ENCODE data around the gene MAT2A. TPM values are rescaled to one million over a fixed set of nuclear protein-coding genes. Genes with fewer than 3 reads are reported as not detected.
"Not testable (repeated sequence)": the region's sequence is repeated elsewhere in the genome, so short reads cannot be mapped to it uniquely, and the experiment has no call there.

MAT2A gene
- total RNA-seq, 2 experiments from 2014 or later, result 368 to 384 TPM

DNA sequence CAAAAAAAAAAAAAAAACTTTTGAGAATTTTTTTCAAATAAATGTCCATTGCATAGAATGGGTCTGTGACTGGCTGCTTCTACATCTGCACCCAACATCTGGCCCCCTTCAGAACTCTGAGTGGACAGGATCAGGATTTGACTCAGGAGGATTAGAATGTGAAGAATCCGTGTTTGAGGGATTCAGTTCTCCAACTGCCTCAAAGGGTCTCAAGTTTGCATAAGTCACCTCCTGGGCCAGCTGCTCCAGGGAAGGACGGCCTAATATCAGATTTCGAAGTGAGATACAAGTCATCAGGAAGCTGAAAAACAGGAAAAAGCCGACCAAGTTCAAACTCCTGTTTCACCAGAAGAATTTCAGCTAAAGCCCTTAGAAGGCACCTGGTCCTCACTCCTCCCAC is 10.9 kb downstream of the MAT2A start:
- H3K4me1 Mint-ChIP-seq, result peaks cover 2% of the 10 kb centered on the region
- H3K27me3 Mint-ChIP-seq, result no peaks in the 10 kb centered on the region
- H3K27ac Mint-ChIP-seq, result no peak overlapping the region
- no peak for DNase-seq
- no peak overlapping the region for H3K4me3 Mint-ChIP-seq
- peaks cover 10% of the 10 kb centered on the region for H3K36me3 Mint-ChIP-seq
- H3K9me3 Mint-ChIP-seq, result no peaks in the 10 kb centered on the region

DNA sequence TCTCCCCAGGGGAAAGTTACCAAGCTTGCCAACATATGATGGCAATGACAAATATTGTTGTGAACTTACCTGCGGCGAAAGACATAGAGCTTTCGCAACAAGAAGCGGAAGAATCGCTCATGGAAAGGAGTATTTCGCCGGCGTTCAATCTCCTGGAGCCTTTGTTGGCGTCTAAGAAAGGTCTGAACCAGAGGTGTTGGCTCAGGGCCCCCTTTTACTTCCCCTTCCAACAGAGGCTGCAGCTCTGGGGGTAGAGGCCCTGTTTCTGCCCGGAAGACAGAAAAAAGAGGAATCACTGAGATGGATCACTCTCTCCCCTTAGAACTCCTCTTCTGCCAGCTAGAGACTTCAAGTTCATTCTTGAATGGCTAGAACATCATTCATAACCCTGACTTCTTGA is 11.5 kb downstream of the MAT2A start:
- no peak for DNase-seq
- Mint-ChIP-seq H3K27me3 (no peaks in the 10 kb centered on the region), H3K36me3 (peaks cover 6% of the 10 kb centered on the region), H3K9me3 (no peaks in the 10 kb centered on the region), H3K4me3 (no peak overlapping the region), H3K4me1 (no peaks in the 10 kb centered on the region), H3K27ac (no peak overlapping the region)

DNA sequence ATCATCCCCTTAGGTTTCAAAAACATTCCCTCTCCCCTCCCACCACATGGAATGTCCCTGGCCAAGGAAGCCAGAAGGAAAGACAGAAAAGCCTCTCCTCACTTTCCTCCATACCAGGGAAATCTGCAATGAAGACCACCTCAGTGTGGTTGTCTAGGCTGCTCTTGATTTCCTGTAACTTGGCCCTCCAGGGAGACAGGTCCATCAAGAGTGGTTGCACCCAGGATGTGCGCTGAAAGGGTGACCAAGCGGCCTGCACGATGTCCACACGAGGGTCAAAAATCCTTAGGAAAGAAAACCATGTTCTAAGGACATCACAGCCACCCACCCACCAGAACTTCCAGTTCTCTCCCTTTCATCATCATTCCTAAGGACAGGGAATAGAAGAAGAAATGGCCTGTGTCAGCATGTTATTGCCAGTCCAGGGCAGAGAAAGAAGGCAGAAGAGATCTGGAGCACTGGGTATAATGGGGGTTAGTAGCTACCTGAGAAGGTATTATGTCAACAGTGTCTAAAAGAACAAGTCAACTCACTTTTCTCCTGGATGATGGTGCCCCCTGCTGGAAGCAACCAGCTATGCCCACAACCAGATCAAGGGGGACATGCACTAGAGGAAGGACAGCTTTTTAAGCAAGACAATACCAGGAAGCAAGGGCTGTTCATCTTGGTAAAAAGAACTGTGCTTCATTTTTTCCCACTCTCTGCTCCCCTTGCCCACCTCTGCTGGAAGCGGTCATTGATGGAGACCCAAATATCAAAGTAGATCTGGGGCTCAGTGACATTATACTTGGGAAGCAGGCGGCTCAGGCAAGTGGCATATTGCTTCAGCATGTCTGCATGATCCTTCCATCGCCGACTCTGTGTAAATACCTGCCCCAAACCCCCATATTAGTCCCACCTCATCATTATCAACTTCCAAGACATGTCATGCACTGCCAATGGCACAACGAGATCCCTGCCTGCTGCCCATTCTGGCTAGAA is 13.0 kb downstream of the MAT2A start:
- no peak overlapping the region for H3K27ac Mint-ChIP-seq
- H3K4me1 Mint-ChIP-seq, result no peaks in the 10 kb centered on the region
- H3K27me3 Mint-ChIP-seq, result no peaks in the 10 kb centered on the region
- H3K36me3 Mint-ChIP-seq, result peaks cover 8% of the 10 kb centered on the region
- H3K4me3 Mint-ChIP-seq, result no peak overlapping the region
- no peaks in the 10 kb centered on the region for H3K9me3 Mint-ChIP-seq
- DNase-seq, result peak; percentile 78

DNA sequence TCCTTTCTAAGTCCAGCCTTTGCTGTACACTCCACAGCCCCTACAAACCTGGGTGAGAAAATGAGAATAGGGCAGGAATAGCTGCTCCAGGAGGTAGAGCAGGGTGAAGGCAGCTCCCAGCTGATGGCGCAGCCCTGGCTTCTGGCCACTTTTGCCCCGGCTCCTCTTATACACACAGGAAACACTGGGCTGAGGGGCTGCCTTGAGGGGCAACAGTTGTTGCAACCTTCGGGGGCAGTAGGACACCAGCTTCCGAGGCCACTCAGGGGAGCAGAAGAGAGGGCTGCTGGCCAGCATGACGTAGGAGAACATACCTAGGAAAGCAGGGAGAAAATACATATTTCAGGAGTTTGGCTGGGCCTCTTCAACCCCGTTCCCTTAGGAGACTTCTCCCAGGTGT is 14.2 kb downstream of the MAT2A start:
- no peaks in the 10 kb centered on the region for H3K27me3 Mint-ChIP-seq
- H3K4me1 Mint-ChIP-seq, result peaks cover 1% of the 10 kb centered on the region
- H3K4me3 Mint-ChIP-seq, result no peak overlapping the region
- DNase-seq, result no peak
- H3K9me3 Mint-ChIP-seq, result no peaks in the 10 kb centered on the region
- H3K36me3 Mint-ChIP-seq, result peaks cover 8% of the 10 kb centered on the region
- H3K27ac Mint-ChIP-seq, result no peak overlapping the region

GRCh38 chr2:85554980-85555612 is 16.1 kb downstream of the MAT2A start:
- Mint-ChIP-seq H3K27ac (no peak overlapping the region), H3K4me1 (peaks cover 18% of the 10 kb centered on the region), H3K27me3 (no peaks in the 10 kb centered on the region), H3K36me3 (peaks cover 11% of the 10 kb centered on the region), H3K4me3 (no peak overlapping the region), H3K9me3 (no peaks in the 10 kb centered on the region)
- no peak for DNase-seq

- H3K4me1 Mint-ChIP-seq, result peaks cover 29% of the 10 kb centered on the region
- H3K4me3 Mint-ChIP-seq, result no peak overlapping the region
- H3K9me3 Mint-ChIP-seq, result no peaks in the 10 kb centered on the region
- H3K27ac Mint-ChIP-seq, result no peak overlapping the region
- peaks cover 5% of the 10 kb centered on the region for H3K36me3 Mint-ChIP-seq
- H3K27me3 Mint-ChIP-seq, result no peaks in the 10 kb centered on the region
- no peak for DNase-seq
These were observed 18.2 kb downstream of the MAT2A start for GRCh38 chr2:85557130-85557529.

GRCh38 chr2:85558160-85558559 is 19.2 kb downstream of the MAT2A start:
- Mint-ChIP-seq H3K4me3 (no peak overlapping the region), H3K4me1 (peaks cover 33% of the 10 kb centered on the region), H3K36me3 (peaks cover 5% of the 10 kb centered on the region), H3K9me3 (no peaks in the 10 kb centered on the region), H3K27me3 (no peaks in the 10 kb centered on the region), H3K27ac (no peak overlapping the region)
- no peak for DNase-seq

GRCh38 chr2:85560403-85560726 is 21.4 kb downstream of the MAT2A start:
- not testable (repeated sequence) for H3K9me3 Mint-ChIP-seq, H3K36me3 Mint-ChIP-seq, H3K27me3 Mint-ChIP-seq, DNase-seq
- Mint-ChIP-seq H3K4me1 (peaks cover 40% of the 10 kb centered on the region), H3K4me3 (peak overlapping the region; percentile 98), H3K27ac (peak overlapping the region; percentile 95)

DNA sequence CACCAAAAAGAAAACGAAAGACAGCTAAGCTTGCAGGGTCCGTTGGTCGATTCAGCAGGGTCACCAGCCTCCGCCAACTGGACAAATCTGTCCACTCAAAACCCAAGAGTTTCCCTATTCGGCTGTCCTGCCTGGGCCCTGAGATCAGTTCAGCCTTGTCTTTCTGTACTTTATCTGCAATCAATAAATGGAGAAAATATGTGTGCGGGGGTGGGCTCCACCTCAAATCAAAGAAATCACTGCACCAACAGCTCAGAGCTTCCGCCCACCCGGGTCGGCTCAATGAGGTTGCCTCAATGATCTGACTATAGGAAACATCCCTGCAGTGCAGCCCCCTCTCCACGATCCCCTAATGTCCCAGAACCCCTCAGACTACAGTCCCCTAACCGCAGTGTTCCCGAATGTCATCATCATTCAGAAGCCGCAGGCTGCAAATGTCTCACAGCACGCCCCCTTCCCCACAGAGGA is 21.9 kb downstream of the MAT2A start:
- H3K27ac Mint-ChIP-seq, result peak overlapping the region; percentile 95
- H3K9me3 Mint-ChIP-seq, result no peaks in the 10 kb centered on the region
- DNase-seq, result peak; percentile 42
- H3K4me1 Mint-ChIP-seq, result peaks cover 40% of the 10 kb centered on the region
- H3K36me3 Mint-ChIP-seq, result peaks cover 3% of the 10 kb centered on the region
- H3K4me3 Mint-ChIP-seq, result peak overlapping the region; percentile 98
- no peaks in the 10 kb centered on the region for H3K27me3 Mint-ChIP-seq

DNA sequence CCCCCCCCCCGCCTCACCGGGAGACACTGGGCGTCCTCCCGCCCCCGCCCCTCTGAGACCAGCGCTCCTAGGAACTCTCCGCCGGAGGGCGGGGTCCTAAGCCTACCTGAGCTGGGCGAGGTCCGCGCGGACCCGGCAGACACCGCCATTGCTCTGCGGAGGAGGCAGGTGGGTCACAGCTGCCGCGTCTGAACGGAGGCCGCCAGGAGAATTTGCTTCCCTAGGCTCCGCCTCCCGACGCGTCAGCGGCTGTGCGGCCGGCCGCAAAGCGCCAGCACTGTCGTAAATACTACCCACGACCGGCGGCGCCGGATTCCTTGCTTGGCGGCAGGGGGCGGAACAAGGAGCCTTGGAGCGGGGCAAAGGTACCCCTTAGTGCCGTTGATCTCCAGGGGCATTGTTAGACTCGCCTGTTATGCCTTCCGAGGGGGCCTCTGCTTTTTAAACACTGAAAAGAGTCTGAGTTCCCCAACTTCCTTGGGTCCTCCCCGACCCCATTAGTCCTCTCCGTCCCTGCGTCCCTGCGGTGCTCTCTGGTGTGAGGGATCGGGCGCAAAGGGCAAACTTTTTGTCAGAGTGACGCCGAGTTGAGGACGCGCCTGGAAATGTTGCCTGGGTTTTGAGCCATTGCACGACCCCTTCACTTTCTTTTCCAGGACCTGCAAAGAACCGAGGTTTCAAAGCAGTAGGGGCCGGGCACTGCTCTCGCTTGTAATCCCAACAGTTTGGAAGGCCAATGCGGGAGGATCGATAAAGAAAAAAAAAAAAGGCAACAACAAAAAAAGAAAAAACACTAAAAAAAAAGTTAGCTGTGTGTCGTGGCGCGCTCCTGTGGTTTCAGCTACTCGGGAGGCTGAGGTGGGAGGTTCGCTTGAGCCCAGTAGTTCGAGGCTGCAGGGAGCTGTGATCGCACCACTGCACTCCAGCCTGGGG is 22.6 kb downstream of the MAT2A start, which contains the start of gene GGCX:
TSS of gene GGCX (minus strand) at position 214 of the 933 bp plus-strand sequence. CDS start at position 149, 65 bp downstream.
- peaks cover 40% of the 10 kb centered on the region for H3K4me1 Mint-ChIP-seq
- peaks cover 2% of the 10 kb centered on the region for H3K36me3 Mint-ChIP-seq
- H3K27me3 Mint-ChIP-seq, result no peaks in the 10 kb centered on the region
- DNase-seq, result peak; percentile 93
- no peaks in the 10 kb centered on the region for H3K9me3 Mint-ChIP-seq
- H3K4me3 Mint-ChIP-seq, result peak within 1 kb of the TSS; percentile 98
- peak within 1 kb of the TSS; percentile 95 for H3K27ac Mint-ChIP-seq

- no peak overlapping the region for H3K4me3 Mint-ChIP-seq
- no peaks in the 10 kb centered on the region for H3K27me3 Mint-ChIP-seq
- DNase-seq, result no peak
- H3K36me3 Mint-ChIP-seq, result no peaks in the 10 kb centered on the region
- H3K4me1 Mint-ChIP-seq, result peaks cover 31% of the 10 kb centered on the region
- no peaks in the 10 kb centered on the region for H3K9me3 Mint-ChIP-seq
- H3K27ac Mint-ChIP-seq, result peak overlapping the region; percentile 18
These were observed 25.2 kb downstream of the MAT2A start for GRCh38 chr2:85564144-85564563.

- Mint-ChIP-seq H3K27me3 (no peaks in the 10 kb centered on the region), H3K9me3 (no peaks in the 10 kb centered on the region), H3K4me3 (no peak overlapping the region), H3K27ac (no peak overlapping the region), H3K4me1 (peaks cover 12% of the 10 kb centered on the region), H3K36me3 (no peaks in the 10 kb centered on the region)
- no peak for DNase-seq
These were observed 27.3 kb downstream of the MAT2A start for GRCh38 chr2:85566265-85566664.

- H3K4me3 Mint-ChIP-seq, result no peak overlapping the region
- peaks cover 6% of the 10 kb centered on the region for H3K36me3 Mint-ChIP-seq
- no peak for DNase-seq
- no peaks in the 10 kb centered on the region for H3K27me3 Mint-ChIP-seq
- H3K9me3 Mint-ChIP-seq, result no peaks in the 10 kb centered on the region
- no peak overlapping the region for H3K27ac Mint-ChIP-seq
- H3K4me1 Mint-ChIP-seq, result peaks cover 24% of the 10 kb centered on the region
These were observed 36.8 kb downstream of the MAT2A start for GRCh38 chr2:85575739-85576138.

GRCh38 chr2:85577063-85577385 is 38.1 kb downstream of the MAT2A start:
- no peaks in the 10 kb centered on the region for H3K27me3 Mint-ChIP-seq
- H3K9me3 Mint-ChIP-seq, result no peaks in the 10 kb centered on the region
- peaks cover 28% of the 10 kb centered on the region for H3K4me1 Mint-ChIP-seq
- H3K27ac Mint-ChIP-seq, result peak overlapping the region; percentile 89
- no peak for DNase-seq
- peak overlapping the region; percentile 96 for H3K4me3 Mint-ChIP-seq
- H3K36me3 Mint-ChIP-seq, result peaks cover 11% of the 10 kb centered on the region

Measured in activated naive CD8-positive, alpha-beta T cell treated with anti-CD3 and anti-CD28 coated beads for 36 hours (primary cell).